Activated T-helper 1 cell treated with Interleukin-2 at 50 U/mL for 16 hours (primary cell): Measurements from ENCODE around the gene PLEKHB2.
"Not testable (repeated sequence)": the region's sequence is repeated elsewhere in the genome, so short reads cannot be mapped to it uniquely, and the experiment has no call there.

Experiments
- DNase-seq: peaks from one replicate; pipeline ENCODE4 v3.0.0-alpha.2; 2020; ENCODE audit warnings: low read depth

The PLEKHB2 gene

DNA sequence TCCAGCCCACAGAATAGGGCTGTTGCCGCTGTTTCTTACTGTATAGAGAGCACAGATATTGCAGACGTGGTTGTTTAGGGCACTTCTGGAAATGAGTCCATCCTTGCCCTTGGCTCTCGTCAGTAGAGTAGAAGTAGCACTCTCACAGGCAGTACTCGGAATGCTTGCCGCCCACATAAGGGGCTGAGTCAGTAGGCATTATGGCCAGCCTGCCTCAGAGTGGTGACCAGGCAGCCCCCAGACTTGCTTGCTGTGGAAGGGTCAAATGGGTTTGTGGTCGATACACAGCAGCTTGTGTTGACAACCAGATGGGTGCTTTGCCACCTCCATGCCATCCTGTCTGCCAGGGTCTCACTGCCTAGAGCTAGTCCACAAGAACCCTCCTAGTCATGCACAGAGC is 38.7 kb downstream of the PLEKHB2 start:
- no peak for DNase-seq

- DNase-seq: no peak
Observed at GRCh38 chr2:131145040-131145439, 39.9 kb downstream of the PLEKHB2 start.

- DNase-seq: no peak
Observed at GRCh38 chr2:131146231-131146630, 41.1 kb downstream of the PLEKHB2 start.

DNA sequence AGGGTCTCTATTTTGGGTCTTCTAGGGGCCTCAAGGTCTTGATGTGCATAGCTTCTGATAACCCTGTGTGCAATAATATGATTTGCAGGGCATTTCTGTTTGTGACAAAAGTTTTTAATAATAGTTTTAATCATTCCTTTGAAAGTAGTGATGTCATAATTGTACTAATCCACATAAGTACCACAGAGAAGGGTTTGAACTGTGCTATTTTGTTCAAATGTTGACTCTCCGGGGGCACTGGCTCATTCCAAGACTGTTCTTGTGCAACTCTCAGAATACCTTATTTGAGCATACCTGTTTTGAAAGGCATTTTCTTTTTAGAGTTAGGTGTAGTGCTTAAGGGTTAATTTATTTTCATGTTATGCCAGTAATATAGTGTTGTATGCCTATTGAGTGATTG is 41.6 kb downstream of the PLEKHB2 start:
- no peak for DNase-seq

DNA sequence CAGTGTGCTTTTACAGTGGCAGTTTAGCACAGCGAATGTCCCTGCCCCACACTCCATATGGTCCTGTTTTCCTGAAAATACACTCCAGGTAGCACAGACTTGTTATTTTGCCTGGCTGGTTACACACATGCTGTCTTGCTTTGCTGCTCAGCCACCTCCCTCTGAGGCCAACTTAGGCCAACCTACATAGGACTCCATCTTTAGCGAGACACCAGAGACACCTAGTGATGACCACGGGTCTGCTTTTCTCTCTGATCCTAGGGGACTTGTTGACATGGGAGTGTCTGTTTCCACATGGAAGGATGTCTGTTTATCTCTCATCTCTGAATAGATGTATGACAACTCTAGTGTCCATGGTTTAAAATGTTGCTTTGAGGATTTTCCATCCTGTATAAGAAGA is 43.3 kb downstream of the PLEKHB2 start:
- no peak for DNase-seq

DNA sequence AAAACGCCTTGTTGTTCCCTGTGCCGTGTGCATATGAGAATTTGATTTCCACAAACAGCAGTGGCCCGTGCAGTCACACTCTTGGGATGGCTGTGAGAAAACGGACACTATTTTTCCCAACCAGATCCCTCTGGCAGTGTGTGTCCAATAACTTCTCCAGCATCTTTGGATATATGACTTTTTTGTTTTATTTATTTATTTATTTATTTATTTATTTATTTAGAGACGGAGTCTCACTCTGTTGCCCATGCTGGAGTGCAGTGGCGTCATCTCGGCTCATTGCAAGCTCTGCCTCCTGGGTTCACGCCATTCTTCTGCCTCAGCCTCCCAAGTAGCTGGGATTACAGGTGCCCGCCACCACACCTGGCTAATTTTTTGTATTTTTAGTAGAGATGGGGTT is 45.0 kb downstream of the PLEKHB2 start:
- not testable (repeated sequence) for DNase-seq

- DNase-seq: no peak
Observed at GRCh38 chr2:131151398-131151797, 46.3 kb downstream of the PLEKHB2 start.

DNA sequence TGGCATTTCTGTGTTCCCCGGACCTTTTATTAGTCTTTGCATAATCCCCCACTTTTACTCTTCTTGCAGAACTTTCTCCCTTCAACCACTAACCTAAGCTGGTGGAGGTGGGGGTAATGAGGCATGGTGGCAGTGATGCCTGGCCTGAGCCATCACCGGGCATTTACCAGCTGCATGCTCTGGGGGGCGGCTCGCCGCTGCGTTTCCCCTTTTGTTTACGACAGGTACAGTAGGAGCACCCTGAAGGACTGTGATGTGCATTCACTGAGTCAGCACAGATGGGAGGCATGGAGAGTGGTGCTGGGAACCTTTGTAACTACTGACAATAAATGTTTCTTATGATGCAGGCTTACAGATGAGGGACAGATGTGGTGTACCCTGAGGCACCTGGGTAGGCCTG is 46.9 kb downstream of the PLEKHB2 start:
- no peak for DNase-seq

DNA sequence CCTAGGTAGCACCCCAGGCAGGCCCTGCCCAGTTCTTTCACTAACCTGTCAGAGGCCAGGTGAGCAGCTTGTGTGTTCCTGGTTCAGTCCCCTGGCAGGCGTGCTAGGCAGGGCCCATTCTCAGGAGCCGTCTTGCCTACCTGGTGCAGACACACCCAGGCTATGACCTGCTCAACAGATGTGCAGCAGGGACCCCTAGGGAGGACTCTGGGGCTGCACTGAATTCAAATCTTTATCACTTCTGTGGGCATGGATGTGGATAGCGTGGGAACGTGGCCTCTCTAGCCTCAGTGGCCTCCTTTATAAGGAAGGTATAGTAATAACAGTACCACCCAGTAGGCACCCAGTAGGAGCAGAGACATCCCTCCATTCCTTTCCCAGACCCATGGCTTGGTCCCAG is 48.4 kb downstream of the PLEKHB2 start:
- DNase-seq: no peak

- peak; percentile 50 for DNase-seq
Observed at GRCh38 chr2:131154071-131154531, 49.0 kb downstream of the PLEKHB2 start.

- DNase-seq: no peak
Observed at GRCh38 chr2:131154647-131155046, 49.5 kb downstream of the PLEKHB2 start.

DNA sequence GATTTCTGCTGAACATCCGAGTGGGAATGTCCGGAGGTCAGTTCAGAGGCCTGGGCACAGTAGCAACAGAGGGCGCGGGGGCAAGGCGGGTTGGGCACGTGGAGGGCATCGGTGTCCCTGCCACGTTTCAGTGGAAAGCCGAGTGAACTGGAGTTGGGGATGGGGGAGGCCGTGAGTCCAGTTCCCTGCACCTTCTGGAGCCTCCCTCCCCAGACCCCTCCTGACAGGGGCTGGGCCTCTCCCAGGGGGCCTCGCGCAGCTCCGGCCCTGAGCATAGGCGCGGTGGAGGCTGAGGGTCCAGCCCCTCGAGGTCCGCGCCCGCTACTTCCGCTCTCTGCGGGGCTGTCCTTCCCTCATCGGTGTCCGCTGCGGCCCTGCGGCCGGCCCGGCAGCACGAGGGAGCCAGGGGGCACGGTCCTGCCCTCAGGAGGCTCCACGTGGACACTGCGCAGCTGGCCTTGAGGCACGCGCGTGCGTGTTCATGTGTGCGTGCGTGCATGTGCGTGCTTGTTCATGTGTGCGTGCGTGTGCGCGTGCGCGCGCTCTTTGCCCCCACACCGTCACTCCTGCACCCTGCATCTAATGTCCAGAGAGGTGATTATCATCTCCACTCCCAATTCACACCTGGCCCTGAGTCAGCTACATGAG is 50.2 kb downstream of the PLEKHB2 start:
- DNase-seq: no peak

GRCh38 chr2:131156452-131157149 is 51.5 kb downstream of the PLEKHB2 start:
- DNase-seq: no peak

DNA sequence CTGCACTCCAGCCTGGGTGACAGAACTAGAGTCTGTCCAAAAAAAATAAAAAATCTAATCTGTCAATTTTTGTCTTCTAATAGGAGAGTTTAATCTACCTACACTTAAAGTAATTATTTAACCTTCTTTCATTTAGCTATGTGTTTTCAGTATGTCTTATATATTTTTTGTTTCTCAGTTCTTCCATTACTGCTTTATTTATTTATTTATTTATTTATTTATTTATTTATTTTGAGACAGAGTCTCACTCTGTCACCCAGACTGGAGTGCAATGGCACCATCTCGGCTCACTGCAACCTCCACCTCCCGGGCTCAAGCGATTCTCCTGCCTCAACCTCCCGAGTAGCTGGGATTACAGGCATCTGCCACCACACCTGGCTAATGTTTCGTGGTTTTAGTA is 60.4 kb downstream of the PLEKHB2 start:
- DNase-seq: not testable (repeated sequence)

DNA sequence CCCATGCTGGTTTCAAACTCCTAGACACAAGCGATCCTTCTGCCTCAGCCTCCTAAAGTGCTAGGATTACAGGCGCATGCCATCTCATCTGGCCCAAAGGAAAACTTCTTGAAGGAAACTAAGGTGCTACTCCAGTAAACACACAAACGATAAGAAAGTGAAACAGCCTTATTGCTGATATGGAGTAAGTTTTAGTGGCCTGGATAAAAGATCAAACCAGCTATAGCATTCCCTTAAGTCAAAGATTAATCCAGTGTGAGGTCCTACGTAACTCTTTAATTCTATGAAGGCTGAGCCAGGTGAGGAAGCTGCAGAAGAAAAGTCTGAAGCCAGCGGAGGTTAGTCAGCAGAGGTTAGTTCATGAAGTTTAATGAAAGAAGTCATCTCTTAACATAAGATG is 63.4 kb downstream of the PLEKHB2 start:
- DNase-seq: no peak

DNA sequence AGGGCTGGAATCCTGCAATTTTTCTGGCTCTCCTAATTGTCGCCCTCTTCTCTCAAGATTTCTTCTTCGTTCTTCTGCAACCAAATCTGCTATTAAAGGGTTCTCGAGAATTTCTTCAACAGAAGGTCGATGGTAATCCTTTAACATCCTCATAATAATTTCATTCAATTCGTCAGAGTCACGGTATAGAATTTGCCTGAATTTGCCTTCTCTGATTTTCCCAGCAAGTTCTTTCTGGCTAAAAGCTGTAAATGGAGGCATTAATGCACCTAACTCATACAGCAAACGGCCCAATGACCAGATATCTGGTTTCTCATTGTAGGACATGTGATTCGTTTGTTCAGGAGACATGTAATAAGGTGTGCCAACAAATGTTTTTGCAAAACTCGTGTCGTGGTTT is 72.9 kb downstream of the PLEKHB2 start:
- DNase-seq: not testable (repeated sequence)

GRCh38 chr2:131178721-131179418 is 73.7 kb downstream of the PLEKHB2 start:
- DNase-seq: not testable (repeated sequence)

DNA sequence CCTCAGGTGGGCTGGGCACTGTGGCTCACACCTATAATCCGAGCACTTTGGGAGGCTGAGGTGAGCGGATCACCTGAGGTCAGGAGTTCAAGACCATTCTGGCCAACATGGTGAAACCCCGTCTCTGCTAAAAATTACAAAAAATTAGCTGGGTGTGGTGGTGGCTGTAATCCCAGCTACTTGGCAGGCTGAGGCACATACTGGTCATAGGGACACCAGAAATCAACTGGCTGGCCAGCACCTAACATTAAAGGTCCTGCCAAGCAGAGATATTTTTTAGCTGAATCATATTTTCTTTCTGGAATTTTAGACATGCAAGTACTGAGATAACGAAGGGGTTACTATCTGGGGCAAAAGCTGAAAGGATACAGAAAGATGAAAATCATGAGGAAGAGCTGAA is 76.3 kb downstream of the PLEKHB2 start:
- DNase-seq: not testable (repeated sequence)

DNA sequence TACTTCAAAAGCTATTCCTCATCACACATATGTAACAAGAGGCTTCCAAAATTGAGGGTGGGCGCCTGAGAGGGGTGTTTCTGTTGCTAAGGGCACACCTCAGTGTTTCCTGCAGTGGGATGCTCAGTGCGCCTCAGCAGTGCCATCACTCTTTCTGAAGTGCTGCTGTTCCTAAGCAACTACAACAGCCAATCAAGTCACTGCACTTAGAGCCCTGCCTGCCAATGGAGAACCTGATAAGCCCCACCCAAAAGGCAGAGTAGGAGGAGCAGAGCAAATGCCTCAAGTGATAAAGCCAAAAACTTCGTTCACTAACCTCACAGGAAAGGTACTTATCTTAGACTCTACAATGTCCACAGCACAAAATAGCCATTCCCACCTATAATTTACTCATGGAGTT is 88.3 kb downstream of the PLEKHB2 start:
- not testable (repeated sequence) for DNase-seq

GRCh38 chr2:131196186-131196585 is 91.0 kb downstream of the PLEKHB2 start:
- not testable (repeated sequence) for DNase-seq
